ENCODE data around the gene SMPD3. TPM values are rescaled to one million over a fixed set of nuclear protein-coding genes. Genes with fewer than 3 reads are reported as not detected.

SMPD3 gene
- total RNA-seq, 1 experiment from 2014 or later: not detected

GRCh38 chr16:68396481-68396880, 51.8 kb downstream of the SMPD3 start:
- peak; percentile 59 for TF ChIP-seq CTCF (IDR thresholded peaks at IDR 0.05; ENCODE audit: unreplicated experiment)
- BruUV-seq (replicated peaks): no TSS peak
- no peaks in the 10 kb centered on the region for H3K9me3 Mint-ChIP-seq (ENCODE audit: unreplicated experiment)
- intact Hi-C loops (cut with micrococcal nuclease): loop anchor here (1.0 kb wide), 1 partner anchor 114 kb away; no protein-coding TSS in a partner anchor
- ChIA-PET POLR2A (interaction anchor here (0.7 kb wide), 1 partner anchor 276 kb away, joined by 3 read pairs; no protein-coding TSS in a partner anchor), CTCF (interaction anchor here (0.6 to 3.8 kb wide), 24 partner anchors 10 to 225 kb away, joined by 3 to 32 read pairs (median 4); no protein-coding TSS in a partner anchor)
- H3K27ac Mint-ChIP-seq (ENCODE audit: low read depth, unreplicated experiment): no peak overlapping the region
- no peak overlapping the region for H3K4me3 Mint-ChIP-seq (ENCODE audit: unreplicated experiment)
- H3K4me1 Mint-ChIP-seq (ENCODE audit: insufficient read depth, unreplicated experiment): no peaks in the 10 kb centered on the region
- peaks cover 21% of the 10 kb centered on the region for H3K27me3 Mint-ChIP-seq (ENCODE audit: insufficient read depth, unreplicated experiment)
- no peaks in the 10 kb centered on the region for H3K36me3 Mint-ChIP-seq (ENCODE audit: insufficient read depth, unreplicated experiment)
- peak; percentile 63 for DNase-seq (ENCODE audit: unreplicated experiment)

- no peaks in the 10 kb centered on the region for H3K36me3 Mint-ChIP-seq (ENCODE audit: insufficient read depth, unreplicated experiment)
- TF ChIP-seq CTCF (IDR thresholded peaks at IDR 0.05; ENCODE audit: unreplicated experiment): no peak
- no peak for DNase-seq (ENCODE audit: unreplicated experiment)
- H3K9me3 Mint-ChIP-seq (ENCODE audit: unreplicated experiment): no peaks in the 10 kb centered on the region
- BruUV-seq (replicated peaks): no TSS peak
- ChIA-PET POLR2A (interaction anchor here (0.7 kb wide), 1 partner anchor 275 kb away, joined by 3 read pairs; no protein-coding TSS in a partner anchor), CTCF (interaction anchor here (0.6 to 3.8 kb wide), 21 partner anchors 11 to 348 kb away, joined by 3 to 32 read pairs (median 4); no protein-coding TSS in a partner anchor)
- H3K27ac Mint-ChIP-seq (ENCODE audit: low read depth, unreplicated experiment): no peak overlapping the region
- intact Hi-C loops (cut with micrococcal nuclease): loop anchor here (1.0 kb wide), 1 partner anchor 114 kb away; no protein-coding TSS in a partner anchor
- H3K4me3 Mint-ChIP-seq (ENCODE audit: unreplicated experiment): no peak overlapping the region
- peaks cover 21% of the 10 kb centered on the region for H3K27me3 Mint-ChIP-seq (ENCODE audit: insufficient read depth, unreplicated experiment)
- no peaks in the 10 kb centered on the region for H3K4me1 Mint-ChIP-seq (ENCODE audit: insufficient read depth, unreplicated experiment)
Measured at GRCh38 chr16:68395815-68396214, 52.5 kb downstream of the SMPD3 start.

GRCh38 chr16:68395167-68395786, 53.0 kb downstream of the SMPD3 start:
- Mint-ChIP-seq H3K27me3 (ENCODE audit: insufficient read depth, unreplicated experiment) (peaks cover 21% of the 10 kb centered on the region), H3K36me3 (ENCODE audit: insufficient read depth, unreplicated experiment) (no peaks in the 10 kb centered on the region), H3K4me3 (ENCODE audit: unreplicated experiment) (no peak overlapping the region), H3K4me1 (ENCODE audit: insufficient read depth, unreplicated experiment) (no peaks in the 10 kb centered on the region), H3K9me3 (ENCODE audit: unreplicated experiment) (no peaks in the 10 kb centered on the region), H3K27ac (ENCODE audit: low read depth, unreplicated experiment) (no peak overlapping the region)
- intact Hi-C loops (cut with micrococcal nuclease): no loop called here
- DNase-seq (ENCODE audit: unreplicated experiment): no peak
- BruUV-seq (replicated peaks): no TSS peak
- TF ChIP-seq CTCF (IDR thresholded peaks at IDR 0.05; ENCODE audit: unreplicated experiment): no peak
- ChIA-PET POLR2A (no interaction called here), CTCF (interaction anchor here (0.5 to 3.8 kb wide), 11 partner anchors 9 to 874 kb away, joined by 3 to 32 read pairs (median 4); no protein-coding TSS in a partner anchor)

- Mint-ChIP-seq H3K9me3 (ENCODE audit: unreplicated experiment) (no peaks in the 10 kb centered on the region), H3K4me1 (ENCODE audit: insufficient read depth, unreplicated experiment) (no peaks in the 10 kb centered on the region), H3K27ac (ENCODE audit: low read depth, unreplicated experiment) (no peak overlapping the region), H3K36me3 (ENCODE audit: insufficient read depth, unreplicated experiment) (no peaks in the 10 kb centered on the region), H3K4me3 (ENCODE audit: unreplicated experiment) (no peak overlapping the region), H3K27me3 (ENCODE audit: insufficient read depth, unreplicated experiment) (peaks cover 21% of the 10 kb centered on the region)
- ChIA-PET POLR2A (interaction anchor here (1.0 kb wide), 1 partner anchor 15 kb away, joined by 3 read pairs; no protein-coding TSS in a partner anchor), CTCF (interaction anchor here (0.7 kb wide), 1 partner anchor 21 kb away, joined by 5 read pairs; no protein-coding TSS in a partner anchor)
- no TSS peak for BruUV-seq (replicated peaks)
- no peak for TF ChIP-seq CTCF (IDR thresholded peaks at IDR 0.05; ENCODE audit: unreplicated experiment)
- intact Hi-C loops (cut with micrococcal nuclease): no loop called here
- DNase-seq (ENCODE audit: unreplicated experiment): no peak
Measured at GRCh38 chr16:68393333-68393732, 55.0 kb downstream of the SMPD3 start.

All from MCF 10A (cell line).